GM21576 (cell line): ENCODE results near the gene TAS2R42.

Source experiments
- ATAC-seq: cut with Tn5 transposase; IDR thresholded peaks from one replicate; pipeline ENCODE4 v1.9.1; 2021; ENCODE audit warnings: mild to moderate bottlenecking, moderate library complexity; ENCODE audit not compliant: unreplicated experiment

Gene TAS2R42

DNA sequence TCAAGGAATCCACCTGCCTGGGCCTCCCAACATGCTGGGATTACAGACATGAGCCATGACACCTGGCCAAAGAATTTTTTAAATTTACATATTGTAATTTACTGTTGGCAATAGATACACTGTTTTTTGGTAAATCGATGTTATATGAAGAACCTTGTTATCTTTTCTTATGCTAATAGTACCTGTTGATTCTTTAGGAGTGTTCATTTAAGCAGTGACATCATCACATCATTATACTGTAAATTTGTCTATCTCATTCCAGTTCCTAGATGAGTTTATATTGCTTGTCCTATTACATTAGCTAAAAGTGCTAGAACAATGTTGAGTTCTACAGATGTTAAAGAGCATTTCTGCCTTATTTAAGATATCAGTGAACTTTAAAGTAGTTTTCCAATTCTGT, 39.3 kb downstream of the TAS2R42 start:
- ATAC-seq, result no peak

DNA sequence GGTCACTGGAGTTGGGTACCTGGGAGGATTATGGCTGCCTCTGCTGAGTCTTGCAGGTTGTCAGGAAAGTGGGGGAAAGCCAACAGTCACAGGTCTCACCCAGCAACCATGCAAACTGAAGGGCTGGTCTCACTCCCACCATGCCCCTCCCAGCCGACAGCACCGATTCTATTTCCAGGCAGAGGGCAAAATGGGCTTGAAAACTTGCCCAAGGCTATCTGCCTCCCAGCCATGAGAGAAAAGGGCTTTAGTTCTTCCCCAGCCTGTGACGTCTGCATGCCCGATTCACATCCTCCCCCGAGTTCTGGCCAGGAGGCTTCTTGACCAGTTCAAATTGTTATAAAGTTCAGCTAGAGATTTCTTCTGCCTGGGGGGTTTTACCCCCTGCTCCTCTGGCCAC, 42.4 kb downstream of the TAS2R42 start:
- no peak for ATAC-seq

DNA sequence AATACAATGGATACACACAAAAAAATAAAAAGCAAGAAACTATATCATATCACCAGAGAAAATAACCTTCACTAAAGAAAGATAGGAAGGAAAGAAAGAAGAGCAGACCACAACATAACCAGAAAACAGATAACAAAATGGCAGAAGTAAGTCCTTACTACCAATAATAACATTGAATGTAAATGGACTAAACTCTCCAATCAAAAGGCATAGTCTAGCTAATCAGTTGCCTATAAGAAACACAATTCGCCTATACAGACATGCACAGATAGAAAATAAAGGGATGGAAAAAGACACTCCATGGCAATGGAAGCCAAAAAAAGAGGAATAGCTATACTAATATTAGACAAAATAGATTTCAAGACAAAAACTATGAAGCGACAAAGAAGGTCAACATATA, 43.4 kb downstream of the TAS2R42 start:
- no peak for ATAC-seq

DNA sequence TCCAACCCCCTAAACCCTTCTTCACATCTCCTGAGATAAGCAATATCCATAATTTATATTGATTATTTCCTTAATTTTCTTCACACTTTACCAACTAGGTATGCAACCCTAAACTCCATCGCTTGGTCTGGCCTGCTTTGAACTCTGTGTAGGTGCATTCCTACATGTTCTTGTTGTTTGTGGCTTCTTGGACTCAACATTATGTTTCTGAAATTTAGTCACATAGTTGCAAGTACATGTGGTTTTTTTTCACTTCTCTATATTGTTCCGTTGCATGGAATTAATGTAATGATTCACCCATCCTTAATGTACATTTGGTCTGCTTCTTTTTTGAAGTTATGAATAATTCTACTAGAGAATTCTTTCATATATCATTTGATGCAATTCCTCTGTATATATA, 50.7 kb downstream of the TAS2R42 start:
- ATAC-seq, result no peak
